ENCODE data around the gene PRKRA.
"Not testable (repeated sequence)": the region's sequence is repeated elsewhere in the genome, so short reads cannot be mapped to it uniquely, and the experiment has no call there.

- not testable (repeated sequence) for TF ChIP-seq CTCF, POLR2A (IDR thresholded peaks at IDR 0.05)
Measured at GRCh38 chr2:178471313-178471712, 20.3 kb upstream of the PRKRA start.
